IPS-20b (cell line): Measurements from ENCODE around the gene B4GALT5.
A peak's percentile ranks its signal among the peaks of the same experiment; 100 is the strongest.
"Not testable (repeated sequence)": the region's sequence is repeated elsewhere in the genome, so short reads cannot be mapped to it uniquely, and the experiment has no call there.

ENCODE experiments used
- H3K27ac ChIP-seq: one replicate; pipeline ENCODE4 v1.5.1; 2013; ENCODE audit warnings: low read length
- H3K27me3 ChIP-seq: 2 replicates; pipeline ENCODE4 v1.6.1; 2013; ENCODE audit warnings: mild to moderate bottlenecking, low read length, inconsistent platforms; ENCODE audit not compliant: insufficient read depth
- H3K36me3 ChIP-seq: 2 replicates; pipeline ENCODE4 v1.6.1; 2013; ENCODE audit warnings: low read depth, mild to moderate bottlenecking, inconsistent platforms, low read length, moderate library complexity; ENCODE audit not compliant: insufficient read depth
- H3K4me1 ChIP-seq: 2 replicates; pipeline ENCODE4 v1.6.1; 2013; ENCODE audit warnings: mild to moderate bottlenecking, control low read depth, inconsistent platforms, low read length, moderate library complexity; ENCODE audit not compliant: insufficient read depth
- H3K4me3 ChIP-seq: 2 replicates; pipeline ENCODE4 v1.5.1; 2013; ENCODE audit warnings: mild to moderate bottlenecking, low read length, inconsistent platforms
- H3K9ac ChIP-seq: 2 replicates; pipeline ENCODE4 v1.6.1; 2013; ENCODE audit warnings: low read depth, mild to moderate bottlenecking, inconsistent platforms, low read length, moderate library complexity
- H3K9me3 ChIP-seq: 2 replicates; pipeline ENCODE4 v1.6.1; 2013; ENCODE audit warnings: mild to moderate bottlenecking, low read depth, low read length, inconsistent platforms; ENCODE audit not compliant: insufficient read depth

Gene B4GALT5

GRCh38 chr20:49674383-49675352 lies 39.0 kb downstream of the B4GALT5 start:
- Histone ChIP-seq H3K9ac (no peak overlapping the region), H3K27me3 (no peaks in the 10 kb centered on the region), H3K4me3 (no peak overlapping the region), H3K36me3 (no peaks in the 10 kb centered on the region), H3K27ac (no peak overlapping the region), H3K9me3 (no peaks in the 10 kb centered on the region), H3K4me1 (peaks cover 48% of the 10 kb centered on the region)

GRCh38 chr20:49672096-49672664 lies 41.5 kb downstream of the B4GALT5 start:
- Histone ChIP-seq H3K27ac (no peak overlapping the region), H3K9ac (no peak overlapping the region)

GRCh38 chr20:49671433-49671832 lies 42.2 kb downstream of the B4GALT5 start:
- Histone ChIP-seq H3K4me3 (no peak overlapping the region), H3K27ac (no peak overlapping the region), H3K4me1 (peaks cover 32% of the 10 kb centered on the region), H3K9me3 (no peaks in the 10 kb centered on the region), H3K9ac (no peak overlapping the region), H3K36me3 (no peaks in the 10 kb centered on the region), H3K27me3 (no peaks in the 10 kb centered on the region)

More at GRCh38 chr20:49672096-49672664, 41.5 kb downstream of the B4GALT5 start:
- H3K9me3 ChIP-seq, result no peaks in the 10 kb centered on the region
- H3K27me3 ChIP-seq, result no peaks in the 10 kb centered on the region
- H3K4me3 ChIP-seq, result no peak overlapping the region
- H3K4me1 ChIP-seq, result peaks cover 39% of the 10 kb centered on the region
- no peaks in the 10 kb centered on the region for H3K36me3 ChIP-seq

- Histone ChIP-seq H3K9me3 (no peaks in the 10 kb centered on the region), H3K9ac (no peak overlapping the region), H3K27me3 (no peaks in the 10 kb centered on the region), H3K4me1 (peaks cover 25% of the 10 kb centered on the region), H3K27ac (peak overlapping the region; percentile 10), H3K4me3 (no peak overlapping the region), H3K36me3 (no peaks in the 10 kb centered on the region)
Observed at GRCh38 chr20:49669601-49670189, 44.0 kb downstream of the B4GALT5 start.

GRCh38 chr20:49668878-49669195 lies 44.8 kb downstream of the B4GALT5 start:
- not testable (repeated sequence) for H3K9me3 ChIP-seq, H3K36me3 ChIP-seq, H3K27me3 ChIP-seq, H3K9ac ChIP-seq, H3K4me3 ChIP-seq, H3K27ac ChIP-seq
- H3K4me1 ChIP-seq, result peaks cover 25% of the 10 kb centered on the region

GRCh38 chr20:49668181-49668877 lies 45.3 kb downstream of the B4GALT5 start:
- Histone ChIP-seq H3K9me3 (no peaks in the 10 kb centered on the region), H3K4me3 (no peak overlapping the region), H3K36me3 (no peaks in the 10 kb centered on the region), H3K4me1 (peaks cover 26% of the 10 kb centered on the region), H3K9ac (no peak overlapping the region), H3K27me3 (no peaks in the 10 kb centered on the region), H3K27ac (no peak overlapping the region)

- no peaks in the 10 kb centered on the region for H3K27me3 ChIP-seq
- H3K9ac ChIP-seq, result 0 out of 2 replicates have a peak overlapping the region, but pooled peaks have one; percentile 7
- H3K9me3 ChIP-seq, result no peaks in the 10 kb centered on the region
- no peak overlapping the region for H3K4me3 ChIP-seq
- H3K36me3 ChIP-seq, result no peaks in the 10 kb centered on the region
- peaks cover 31% of the 10 kb centered on the region for H3K4me1 ChIP-seq
- no peak overlapping the region for H3K27ac ChIP-seq
Observed at GRCh38 chr20:49666911-49667310, 46.8 kb downstream of the B4GALT5 start.

- H3K27ac ChIP-seq, result no peak overlapping the region
- peaks cover 30% of the 10 kb centered on the region for H3K4me1 ChIP-seq
- H3K4me3 ChIP-seq, result no peak overlapping the region
- no peaks in the 10 kb centered on the region for H3K9me3 ChIP-seq
- no peaks in the 10 kb centered on the region for H3K27me3 ChIP-seq
- no peak overlapping the region for H3K9ac ChIP-seq
- no peaks in the 10 kb centered on the region for H3K36me3 ChIP-seq
Observed at GRCh38 chr20:49665796-49666195, 47.9 kb downstream of the B4GALT5 start.

GRCh38 chr20:49664612-49665313 lies 48.9 kb downstream of the B4GALT5 start:
- Histone ChIP-seq H3K4me3 (no peak overlapping the region), H3K9ac (no peak overlapping the region), H3K9me3 (no peaks in the 10 kb centered on the region), H3K4me1 (peaks cover 30% of the 10 kb centered on the region), H3K27me3 (no peaks in the 10 kb centered on the region), H3K27ac (no peak overlapping the region), H3K36me3 (no peaks in the 10 kb centered on the region)

GRCh38 chr20:49663112-49663511 lies 50.6 kb downstream of the B4GALT5 start:
- Histone ChIP-seq H3K36me3 (no peaks in the 10 kb centered on the region), H3K27me3 (no peaks in the 10 kb centered on the region), H3K4me1 (peaks cover 45% of the 10 kb centered on the region), H3K9me3 (no peaks in the 10 kb centered on the region), H3K9ac (no peak overlapping the region), H3K27ac (no peak overlapping the region), H3K4me3 (no peak overlapping the region)
